HG02610 (cell line): Measurements from ENCODE around the gene ARL17A.
"Not testable (repeated sequence)": the region's sequence is repeated elsewhere in the genome, so short reads cannot be mapped to it uniquely, and the experiment has no call there.

Experiments used
- ATAC-seq: cut with Tn5 transposase; IDR thresholded peaks from one replicate; pipeline ENCODE4 v1.9.1; 2021; ENCODE audit warnings: mild to moderate bottlenecking, moderate library complexity; ENCODE audit not compliant: unreplicated experiment

The ARL17A gene

GRCh38 chr17:46559155-46559554 is 20.3 kb downstream of the ARL17A start:
- ATAC-seq, result not testable (repeated sequence)

- not testable (repeated sequence) for ATAC-seq
These were observed 30.9 kb downstream of the ARL17A start for GRCh38 chr17:46548607-46549006.

GRCh38 chr17:46534716-46535115 is 44.8 kb downstream of the ARL17A start:
- ATAC-seq, result not testable (repeated sequence)

GRCh38 chr17:46512168-46512567 is 67.3 kb downstream of the ARL17A start, which contains the start of gene LRRC37A2:
TSS of gene LRRC37A2 (plus strand) at chr17:46512468. CDS start at chr17:46512713, 245 bp downstream.
- ATAC-seq, result not testable (repeated sequence)

- not testable (repeated sequence) for ATAC-seq
These were observed 73.6 kb downstream of the ARL17A start for GRCh38 chr17:46505896-46506295.

GRCh38 chr17:46499437-46500139 is 79.9 kb downstream of the ARL17A start:
- not testable (repeated sequence) for ATAC-seq

- not testable (repeated sequence) for ATAC-seq
These were observed 87.5 kb downstream of the ARL17A start for GRCh38 chr17:46492021-46492420.

- not testable (repeated sequence) for ATAC-seq
These were observed 98.2 kb downstream of the ARL17A start for GRCh38 chr17:46481310-46481709.

- not testable (repeated sequence) for ATAC-seq
These were observed 100.7 kb downstream of the ARL17A start for GRCh38 chr17:46478823-46479222.

- not testable (repeated sequence) for ATAC-seq
These were observed 103.9 kb downstream of the ARL17A start for GRCh38 chr17:46475583-46475982.

GRCh38 chr17:46474489-46474888 is 105.0 kb downstream of the ARL17A start:
- not testable (repeated sequence) for ATAC-seq

- ATAC-seq, result not testable (repeated sequence)
These were observed 111.9 kb downstream of the ARL17A start for GRCh38 chr17:46467618-46468017.
